K562 (cell line): ENCODE measurements around the gene CTDNEP1.

Experiments used
- ILK ChIP-seq: fragments of 450-650 bp; IDR thresholded peaks from 2 replicates; pipeline ENCODE4 v1.6.1; 2016; ENCODE audit warnings: missing genetic modification characterization, low read depth, mild to moderate bottlenecking, missing compliant biosample characterization, moderate library complexity, borderline replicate concordance
- POLR2G ChIP-seq: fragments of 200-400 bp; formaldehyde crosslinking; IDR thresholded peaks from 2 replicates; pipeline ENCODE4 v1.6.1; 2017; ENCODE audit warnings: low read depth, mild to moderate bottlenecking, antibody characterized with exemption, low read length, moderate library complexity
- TF ChIP-seq, protein P1 (sequence below): fragments of 250-450 bp; sonication (Bioruptor Pico); IDR thresholded peaks from 2 replicates; pipeline ENCODE4 v1.8.0; 2021; ENCODE audit warnings: moderate library complexity, mild to moderate bottlenecking, inconsistent platforms

DNA sequence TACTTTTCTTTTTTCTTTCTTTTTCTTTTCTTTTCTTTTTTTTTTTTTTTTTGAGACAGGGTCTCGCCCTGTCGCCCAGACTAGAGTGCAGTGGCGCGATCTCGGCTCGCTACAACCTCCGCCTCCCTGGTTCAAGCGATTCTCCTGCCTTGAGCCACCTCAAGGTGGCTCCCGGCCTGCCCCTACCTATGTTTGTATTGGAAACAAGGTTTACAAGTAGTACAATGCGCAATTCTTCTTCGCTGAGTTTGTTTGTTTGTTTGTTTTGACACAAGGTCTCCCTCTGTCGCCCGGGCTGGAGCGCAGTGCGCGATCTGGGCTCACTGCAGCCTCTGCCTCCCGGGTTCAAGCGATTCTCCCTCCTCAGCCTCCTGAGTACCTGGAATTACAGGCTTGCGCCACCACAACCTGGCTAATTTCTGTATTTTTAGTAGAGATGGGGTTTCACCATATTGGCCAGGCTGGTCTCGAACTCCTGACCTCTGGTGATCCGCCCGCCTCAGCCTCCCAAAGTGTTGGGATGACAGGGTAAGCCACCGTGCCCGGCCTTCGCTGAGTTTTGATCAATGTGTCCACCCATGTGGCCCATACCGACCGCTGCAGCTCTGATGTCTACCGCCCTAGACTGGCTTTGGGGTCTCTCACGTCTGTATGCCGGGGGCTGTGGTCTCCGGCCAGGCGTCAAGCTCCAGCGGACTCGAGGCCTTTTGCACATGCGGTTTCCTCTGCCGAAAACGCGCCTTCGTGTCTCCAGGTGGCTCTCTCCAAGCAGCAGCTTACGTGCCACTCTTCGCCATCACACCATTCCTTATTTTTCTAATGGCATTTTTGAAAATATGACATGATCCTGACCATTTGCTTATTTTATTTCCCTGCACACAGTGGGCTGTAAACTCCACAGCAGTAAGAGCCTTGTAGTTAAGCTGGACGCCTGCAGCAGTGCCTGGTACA, 44.0 kb upstream of the CTDNEP1 start:
- TF ChIP-seq POLR2G = no peak
- TF ChIP-seq ILK (tag) = no peak
- TF ChIP-seq, protein P1, sequence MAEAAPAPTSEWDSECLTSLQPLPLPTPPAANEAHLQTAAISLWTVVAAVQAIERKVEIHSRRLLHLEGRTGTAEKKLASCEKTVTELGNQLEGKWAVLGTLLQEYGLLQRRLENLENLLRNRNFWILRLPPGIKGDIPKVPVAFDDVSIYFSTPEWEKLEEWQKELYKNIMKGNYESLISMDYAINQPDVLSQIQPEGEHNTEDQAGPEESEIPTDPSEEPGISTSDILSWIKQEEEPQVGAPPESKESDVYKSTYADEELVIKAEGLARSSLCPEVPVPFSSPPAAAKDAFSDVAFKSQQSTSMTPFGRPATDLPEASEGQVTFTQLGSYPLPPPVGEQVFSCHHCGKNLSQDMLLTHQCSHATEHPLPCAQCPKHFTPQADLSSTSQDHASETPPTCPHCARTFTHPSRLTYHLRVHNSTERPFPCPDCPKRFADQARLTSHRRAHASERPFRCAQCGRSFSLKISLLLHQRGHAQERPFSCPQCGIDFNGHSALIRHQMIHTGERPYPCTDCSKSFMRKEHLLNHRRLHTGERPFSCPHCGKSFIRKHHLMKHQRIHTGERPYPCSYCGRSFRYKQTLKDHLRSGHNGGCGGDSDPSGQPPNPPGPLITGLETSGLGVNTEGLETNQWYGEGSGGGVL = no peak
